ENCODE data around the gene FBN2.

The FBN2 gene

DNA sequence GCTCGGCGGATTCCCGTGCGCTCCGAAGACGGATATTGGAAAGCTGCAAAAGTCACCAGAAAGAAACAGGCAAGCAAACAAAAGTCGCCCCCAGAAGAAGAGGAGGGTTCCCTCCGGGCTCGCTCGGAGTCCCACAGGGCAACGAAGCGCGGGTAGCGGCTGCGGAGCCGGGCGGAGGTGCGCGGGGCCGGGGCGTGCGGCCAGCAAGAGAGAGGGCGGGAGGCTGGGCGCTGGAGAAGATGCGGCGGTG, at the start of gene FBN2:
Gene FBN2, minus strand, starts transcription at position 246 of the 250 bp plus-strand sequence. CDS start 642 bp downstream, outside the sequence.
- no peak for DNase-seq (ENCODE audit: low read depth in 2 of 2)

DNA sequence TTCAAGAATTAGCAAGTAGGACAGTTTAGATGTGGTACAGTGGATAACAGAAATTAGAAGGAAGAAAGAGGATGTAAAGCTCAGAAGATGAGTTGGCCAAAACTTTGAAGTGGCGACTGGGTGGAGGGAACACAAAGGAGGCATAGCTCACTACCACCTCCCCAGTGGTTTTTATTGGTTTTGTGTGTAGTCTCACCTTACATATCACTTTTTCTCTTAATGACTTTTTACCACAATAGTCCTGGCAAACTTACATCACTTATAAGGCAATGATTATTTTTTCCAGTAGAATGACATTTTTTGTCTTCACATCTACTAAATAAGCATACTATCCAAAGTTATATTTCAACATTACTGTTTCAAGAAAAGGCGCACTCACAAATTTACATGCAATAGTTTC, 49.2 kb upstream of the FBN2 start:
- DNase-seq (ENCODE audit: low read depth in 2 of 2), result no peak

DNA sequence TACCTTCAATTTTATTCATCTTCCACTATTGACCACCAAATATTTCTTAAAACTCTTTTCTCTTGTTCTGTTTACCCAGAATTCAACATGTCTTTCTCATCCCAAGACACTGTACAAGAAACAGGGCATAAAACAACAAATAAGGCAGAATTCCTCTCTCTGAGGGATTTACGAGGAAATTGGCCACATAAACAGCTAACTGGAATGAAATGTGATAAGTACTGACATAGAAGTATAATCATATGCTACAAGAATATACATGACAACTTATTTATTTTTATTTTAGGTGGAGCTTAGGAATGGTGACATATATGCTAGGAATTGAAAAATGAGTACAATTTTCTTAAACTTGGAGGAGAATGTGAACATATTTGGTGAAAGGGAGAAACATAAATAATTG, 48.8 kb upstream of the FBN2 start:
- DNase-seq (ENCODE audit: low read depth in 2 of 2), result no peak

DNA sequence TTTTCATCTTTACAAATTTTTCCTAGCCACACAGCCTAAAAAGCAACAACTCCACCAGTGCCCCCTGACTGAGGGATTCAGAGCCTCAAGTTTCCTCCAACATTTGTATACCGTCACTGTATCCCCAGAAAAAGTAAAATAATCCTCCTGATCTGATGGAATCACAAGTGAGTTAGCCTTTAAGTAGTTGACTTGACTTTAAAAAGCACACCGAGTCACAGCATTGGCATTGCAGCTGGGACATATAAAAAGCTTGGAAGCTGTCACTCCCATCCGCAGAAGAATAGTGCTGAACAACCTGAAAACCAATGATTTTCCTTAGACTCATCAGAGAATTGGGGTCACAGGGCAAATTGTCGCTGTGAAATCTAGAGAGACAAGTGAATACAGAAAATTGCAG, 41.6 kb upstream of the FBN2 start:
- DNase-seq (ENCODE audit: low read depth in 2 of 2), result no peak

DNA sequence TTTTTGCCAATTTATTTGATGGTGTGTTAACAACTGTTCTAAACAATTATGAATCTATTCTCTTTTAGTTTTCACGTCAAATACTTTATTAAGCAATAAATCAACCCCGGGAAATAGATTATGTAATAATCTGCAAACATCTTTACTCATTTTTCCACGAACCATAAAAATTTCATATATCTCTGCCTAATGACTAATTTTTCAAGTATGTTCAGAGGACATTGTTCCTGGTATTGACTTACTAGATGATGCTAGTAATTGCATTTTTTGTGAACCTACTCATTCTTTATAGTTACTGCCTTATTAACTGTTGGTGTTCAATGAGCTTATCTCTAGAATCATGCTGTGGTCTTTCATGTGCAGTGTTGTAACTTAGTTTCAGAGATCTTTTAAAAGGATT, 41.0 kb upstream of the FBN2 start:
- DNase-seq (ENCODE audit: low read depth in 2 of 2), result no peak

DNA sequence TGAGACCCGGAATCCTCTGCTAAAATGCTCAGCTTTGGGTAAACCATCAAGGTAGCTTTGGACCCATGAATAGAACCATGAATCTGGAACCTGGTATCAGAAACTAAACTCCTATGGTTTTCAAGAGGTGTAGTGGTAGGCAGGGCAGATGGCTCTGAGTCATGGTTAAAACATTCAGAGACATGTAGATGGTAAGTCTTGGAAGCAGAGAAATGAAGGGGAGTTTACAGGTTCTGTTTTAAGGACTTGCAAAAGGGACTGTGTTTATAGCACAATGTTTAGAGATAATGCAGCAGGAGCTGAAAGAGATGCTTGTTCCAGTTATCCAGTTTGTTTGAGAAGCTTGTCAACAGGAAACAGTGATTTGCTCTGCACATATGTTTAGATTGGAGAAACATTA, 36.0 kb upstream of the FBN2 start:
- no peak for DNase-seq (ENCODE audit: low read depth in 2 of 2)

DNA sequence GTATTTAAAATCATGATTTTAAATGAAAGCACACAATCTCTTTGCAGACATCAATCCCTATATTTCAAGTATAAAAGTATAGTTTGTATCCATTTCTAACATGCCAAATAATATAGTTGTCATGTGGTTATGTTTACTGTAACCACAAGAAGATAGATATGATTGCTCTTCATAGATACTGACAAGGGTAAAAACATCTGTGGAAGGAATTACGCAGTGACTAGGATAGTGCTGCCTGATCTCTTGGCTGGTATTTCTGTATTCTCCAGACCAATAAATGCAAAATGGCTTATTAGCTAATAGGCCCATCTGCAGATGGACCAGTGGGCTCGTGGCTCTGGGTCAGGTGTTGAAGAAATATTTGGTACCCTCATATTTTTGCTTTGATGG, 34.9 kb upstream of the FBN2 start:
- DNase-seq (ENCODE audit: low read depth in 2 of 2), result no peak

DNA sequence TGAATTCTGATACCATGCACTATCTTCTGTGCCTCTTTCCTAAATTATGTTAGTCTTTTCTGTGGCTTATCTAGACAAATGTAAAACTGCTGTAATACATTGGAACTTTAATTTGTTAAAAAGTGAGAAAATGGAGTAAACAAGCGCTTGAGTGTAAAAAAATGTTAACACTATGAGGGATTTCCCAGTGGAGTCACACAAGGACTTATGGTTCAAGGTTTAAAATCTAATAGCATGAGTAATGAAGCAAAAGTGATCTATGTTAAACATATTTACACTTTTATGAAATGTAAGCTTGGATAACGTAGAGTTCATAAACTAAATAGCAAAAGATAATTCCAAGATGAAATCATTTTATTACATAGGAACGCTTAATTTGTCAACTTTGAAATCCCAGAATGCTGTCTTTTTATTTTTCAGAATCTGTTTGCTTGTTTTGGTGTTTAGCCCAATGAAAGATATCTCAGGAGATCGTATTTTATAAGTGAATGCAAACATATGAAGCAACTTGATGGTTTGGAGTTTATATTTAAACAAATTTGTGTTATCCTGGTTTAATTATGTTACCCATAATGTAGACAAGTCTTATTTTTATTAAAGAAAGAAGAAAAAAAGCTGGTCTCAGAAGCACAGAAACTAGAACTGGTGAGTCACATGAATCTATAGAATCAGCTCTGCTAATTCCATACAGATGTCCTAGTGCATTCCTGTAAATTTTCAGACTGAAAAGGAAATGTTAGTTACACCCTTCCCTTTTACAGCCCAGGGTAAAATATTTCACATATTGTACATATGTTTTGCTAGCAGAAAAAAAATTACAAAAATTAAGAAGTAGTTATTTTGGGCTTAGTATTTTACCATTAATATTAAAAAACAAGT, 34.2 kb upstream of the FBN2 start:
- no peak for DNase-seq (ENCODE audit: low read depth in 2 of 2)

DNA sequence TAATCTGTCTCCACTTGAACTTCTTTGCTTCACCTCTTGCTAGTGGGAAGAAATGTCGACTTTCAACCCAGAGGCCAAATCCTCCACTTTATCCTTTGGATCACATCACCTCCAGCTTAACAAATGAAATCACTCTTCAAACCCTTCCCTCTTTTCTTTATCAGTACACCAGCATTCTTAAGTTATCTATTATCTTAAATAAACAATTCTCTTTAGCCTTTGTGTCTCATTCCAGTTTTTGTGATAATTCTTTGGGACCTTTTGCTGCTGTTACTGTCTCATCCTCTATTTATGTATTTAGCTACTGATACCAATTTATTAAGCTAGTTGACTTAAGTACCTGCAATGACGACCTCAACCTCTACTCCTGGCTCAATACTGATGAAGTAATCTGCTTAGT, 28.1 kb upstream of the FBN2 start:
- DNase-seq (ENCODE audit: low read depth in 2 of 2), result no peak

DNA sequence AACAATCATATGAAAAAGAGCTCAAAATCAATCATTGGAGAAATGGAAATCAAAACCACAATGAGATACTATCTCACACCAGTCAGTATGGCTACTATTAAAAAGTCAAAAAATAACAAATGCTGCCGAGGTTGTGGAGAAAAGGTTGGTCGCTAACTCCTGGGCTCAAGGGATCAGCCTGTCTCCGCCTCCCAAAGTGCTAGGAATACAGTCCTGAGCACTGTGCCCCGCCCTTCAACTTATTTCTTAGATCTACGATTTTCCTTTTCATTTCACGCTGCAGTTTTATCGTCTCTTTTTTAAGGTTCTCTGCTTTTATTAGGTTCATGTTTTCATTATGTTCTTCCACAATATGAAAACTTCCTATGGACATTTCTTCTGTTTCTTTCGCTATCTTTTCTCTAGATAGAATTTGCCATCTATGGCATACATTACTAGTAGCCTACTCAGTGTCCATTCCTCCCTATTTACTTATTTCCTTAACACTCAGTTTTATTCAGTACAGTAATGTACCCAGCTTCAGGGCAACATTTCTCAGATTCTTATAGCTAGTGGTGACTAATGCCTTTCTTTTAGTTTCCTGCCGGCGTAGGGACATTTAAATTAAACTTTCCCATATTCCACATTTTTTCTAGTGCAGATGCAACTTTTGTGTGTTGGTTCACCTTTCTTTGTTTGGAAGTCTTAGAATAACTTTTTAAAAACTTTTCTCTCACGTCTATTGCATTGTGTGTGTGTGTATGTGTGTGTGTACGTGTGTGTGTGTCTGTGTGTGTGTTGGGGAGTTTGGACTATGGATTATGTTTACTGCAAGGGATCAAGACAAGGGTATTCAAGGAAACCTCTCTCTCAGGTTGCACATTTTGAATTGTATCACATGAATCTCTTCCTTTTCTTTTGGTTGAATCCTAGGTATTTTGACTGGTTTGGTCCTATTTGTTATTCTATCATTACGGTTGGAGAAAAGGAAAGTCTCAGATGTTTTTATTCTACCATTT, 21.6 kb upstream of the FBN2 start:
- no peak for DNase-seq (ENCODE audit: low read depth in 2 of 2)

DNA sequence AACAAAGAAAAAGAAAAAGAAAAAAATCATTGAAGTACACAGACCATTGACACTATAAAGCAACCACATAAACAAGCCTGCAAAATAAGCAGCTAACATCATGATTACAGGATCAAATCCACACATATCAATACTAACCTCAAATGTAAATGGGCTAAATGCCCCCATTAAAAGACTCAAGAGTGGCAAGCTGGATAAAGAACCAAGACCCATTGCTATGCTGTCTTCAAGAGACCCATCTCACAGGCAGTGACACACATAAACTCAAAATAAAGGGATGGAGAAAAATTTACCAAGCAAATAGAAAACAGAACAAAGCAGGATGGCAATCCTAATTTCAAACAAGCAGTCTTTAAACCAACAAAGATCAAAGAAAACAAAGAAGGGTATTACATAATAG, 15.7 kb upstream of the FBN2 start:
- DNase-seq (ENCODE audit: low read depth in 2 of 2), result no peak

DNA sequence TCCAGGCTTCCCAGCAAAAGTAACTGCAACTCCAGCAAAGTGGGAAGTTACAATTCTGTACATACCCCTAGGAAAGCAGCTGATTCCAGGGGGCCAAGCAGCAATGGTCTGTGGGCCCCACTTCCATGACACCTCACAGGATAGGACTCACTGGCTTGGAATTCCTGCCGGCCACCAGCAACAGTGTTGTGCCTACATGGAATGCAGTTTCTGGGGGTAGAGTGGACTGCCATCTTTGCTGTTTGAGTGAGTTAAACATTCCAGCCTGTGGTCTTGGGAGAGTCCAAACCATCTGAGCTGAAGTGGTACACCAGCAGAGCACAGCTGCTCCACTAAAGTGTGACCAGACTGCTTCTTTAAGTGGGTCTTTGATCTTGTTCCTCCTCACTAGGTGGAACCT, 13.4 kb upstream of the FBN2 start:
- no peak for DNase-seq (ENCODE audit: low read depth in 2 of 2)

DNA sequence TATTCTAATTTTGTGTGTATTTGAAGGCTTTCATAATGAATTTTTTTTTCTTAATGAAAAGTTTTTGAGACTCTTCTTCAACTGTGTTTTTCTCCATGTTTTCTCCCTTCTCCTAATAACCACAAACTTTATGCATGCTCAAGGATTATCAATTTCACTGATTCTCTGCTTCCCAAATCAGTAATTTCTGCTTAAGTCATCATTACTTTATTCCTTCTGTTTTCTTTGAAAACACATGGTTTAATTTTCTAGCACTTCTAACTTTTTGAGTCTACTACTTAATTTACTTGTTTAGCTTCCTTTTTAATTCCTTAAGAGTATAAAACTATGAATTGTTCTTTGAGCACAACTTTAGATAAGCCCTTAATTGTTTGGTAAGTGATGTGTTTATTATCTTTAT, 11.5 kb upstream of the FBN2 start:
- no peak for DNase-seq (ENCODE audit: low read depth in 2 of 2)

DNA sequence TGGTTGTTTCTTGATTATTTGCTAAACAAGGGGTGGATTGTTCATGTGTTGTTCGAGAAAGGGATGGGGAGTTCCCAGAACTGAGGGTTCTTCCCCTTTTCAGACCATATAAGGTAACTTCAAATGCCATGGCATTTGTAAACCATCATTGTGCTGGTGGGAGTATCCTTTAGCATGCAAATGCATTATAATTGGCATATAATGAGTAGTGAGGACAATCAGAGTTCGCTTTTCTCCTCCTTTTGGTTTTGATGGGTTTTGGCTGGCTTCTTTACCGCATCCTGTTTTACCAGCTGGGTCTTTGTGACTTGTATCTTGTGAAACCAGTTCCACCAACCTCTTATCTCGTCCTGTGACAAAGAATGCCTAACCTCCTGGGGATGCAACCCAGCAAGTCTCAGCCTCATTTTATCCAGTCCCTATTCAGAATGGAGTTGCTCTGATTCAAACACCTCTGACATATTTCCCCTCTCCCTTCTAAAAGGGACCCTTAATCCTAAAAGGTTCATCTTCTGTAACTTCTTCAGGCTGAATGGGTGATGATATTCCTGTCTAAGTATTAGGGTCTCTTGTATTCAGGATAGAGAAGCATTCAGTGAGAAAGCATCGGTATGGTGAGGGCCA, 8.7 kb upstream of the FBN2 start:
- DNase-seq (ENCODE audit: low read depth in 2 of 2), result no peak

DNA sequence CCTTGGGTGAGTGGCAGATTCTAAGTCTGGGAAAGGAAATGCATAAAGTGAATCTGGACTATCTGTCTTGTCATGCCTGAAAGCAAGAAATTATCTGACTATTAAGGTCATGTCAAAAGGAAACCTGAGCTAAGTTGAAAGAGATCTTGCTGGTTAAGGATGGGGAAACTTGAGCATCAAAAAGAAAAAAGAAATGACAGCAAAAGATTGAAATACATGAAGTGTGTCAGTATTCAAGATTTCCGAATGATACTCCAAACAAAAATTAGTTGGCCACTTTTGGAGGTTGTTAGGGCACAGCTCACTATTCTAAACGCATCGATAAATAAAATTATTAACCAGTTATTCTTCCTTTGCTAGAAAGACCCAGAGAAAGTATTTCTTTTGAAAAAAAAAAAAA, 3.3 kb upstream of the FBN2 start:
- DNase-seq (ENCODE audit: low read depth in 2 of 2), result no peak

DNA sequence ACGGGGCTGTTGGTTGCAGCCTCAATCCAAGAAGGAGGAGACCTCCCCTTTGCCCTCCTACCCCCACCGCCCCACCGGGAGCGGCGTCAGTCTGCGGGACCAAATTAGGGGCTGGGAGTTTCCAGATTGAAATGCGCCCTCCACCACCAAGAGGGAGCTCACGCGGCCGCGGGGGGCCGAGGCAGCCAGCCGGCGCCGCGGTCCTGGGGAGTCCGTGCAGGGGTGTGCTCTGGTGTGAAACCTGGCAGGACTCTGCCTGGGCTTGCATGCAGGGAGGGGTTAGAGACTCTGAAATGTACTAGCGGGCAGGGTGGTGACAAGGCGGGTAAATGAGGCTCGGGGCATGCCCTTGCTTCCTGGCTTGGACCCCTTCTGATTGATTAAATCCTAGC, 989 bp upstream of the FBN2 start:
- DNase-seq (ENCODE audit: low read depth in 2 of 2), result no peak

DNA sequence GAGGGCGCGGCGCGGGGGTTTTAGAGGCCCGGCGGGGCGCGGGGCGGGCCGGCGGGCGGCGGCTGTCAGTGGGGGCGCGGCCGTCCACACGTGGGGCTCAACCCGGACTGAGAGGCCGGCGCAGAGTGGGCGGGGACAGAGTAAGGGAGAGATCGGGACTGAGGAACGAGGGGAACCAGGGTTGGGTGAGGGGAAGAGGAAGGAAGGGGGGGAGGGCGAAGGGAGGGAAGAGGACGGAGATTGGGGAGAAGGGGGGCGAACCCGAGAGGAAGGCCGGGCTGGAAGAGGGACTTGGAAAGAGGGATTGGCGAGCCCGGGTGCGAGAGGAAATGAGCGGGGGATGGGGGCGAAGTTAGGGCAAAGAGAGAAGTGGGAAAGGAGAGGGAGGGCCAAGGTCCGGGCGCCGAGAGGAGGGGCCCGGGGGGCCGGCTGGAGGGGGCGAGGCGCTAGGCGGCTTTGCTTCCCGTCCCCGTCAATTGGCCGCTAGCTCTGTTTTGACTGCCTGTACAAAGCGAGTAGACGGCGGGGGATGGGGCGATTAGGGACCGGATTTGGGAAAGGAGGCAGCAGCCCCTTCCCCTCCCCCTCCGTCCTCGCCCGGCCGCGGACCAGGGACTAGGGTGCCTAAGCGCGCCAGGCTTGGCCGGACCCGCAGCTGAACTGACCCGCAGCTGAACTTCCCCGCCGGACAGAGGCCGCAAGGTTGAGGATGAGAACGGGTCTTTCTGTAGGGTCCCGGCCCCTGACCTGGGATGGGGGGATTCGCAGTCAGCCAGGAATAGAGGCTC, 399 bp upstream of the FBN2 start:
- no peak for DNase-seq (ENCODE audit: low read depth in 2 of 2)

DNA sequence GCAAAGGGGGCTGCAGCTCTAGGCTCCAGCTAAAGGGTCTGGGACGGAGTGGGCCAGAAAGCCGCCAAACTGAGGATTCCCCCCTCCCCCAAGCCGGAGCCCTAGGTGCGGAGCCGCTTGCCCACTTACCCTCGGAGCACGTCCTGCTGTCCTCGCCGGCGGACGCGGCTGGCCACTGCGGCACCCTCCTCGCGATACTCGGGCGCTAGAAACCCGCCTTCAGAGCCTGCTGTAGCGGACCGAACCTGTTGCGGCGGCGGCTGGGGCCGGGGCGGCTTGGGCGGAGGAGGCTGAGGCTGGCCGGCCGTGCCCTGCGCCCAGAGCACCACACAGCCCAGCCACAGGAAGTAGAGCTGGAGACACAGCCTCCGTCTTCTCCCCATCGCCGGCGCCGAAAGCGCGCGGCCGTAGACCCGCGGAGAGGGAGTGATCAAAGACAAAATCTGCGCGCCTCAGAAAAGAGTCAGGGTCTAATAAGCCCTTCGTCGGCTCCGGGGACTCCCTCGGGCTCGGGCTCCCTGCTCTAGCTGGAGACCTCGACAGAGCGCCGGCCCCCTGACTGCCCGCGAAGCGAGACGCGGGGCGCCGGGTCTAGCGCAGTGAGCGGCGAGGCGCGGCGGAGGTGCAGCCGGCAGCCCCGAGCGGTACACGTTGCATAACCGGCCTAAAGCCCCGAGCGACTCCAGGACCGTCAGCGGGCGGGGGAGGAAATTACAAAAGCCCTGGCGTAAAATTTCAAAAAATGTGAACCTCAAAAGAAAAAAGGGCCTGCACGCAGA, 635 bp downstream of the FBN2 start:
- no peak for DNase-seq (ENCODE audit: low read depth in 2 of 2)

DNA sequence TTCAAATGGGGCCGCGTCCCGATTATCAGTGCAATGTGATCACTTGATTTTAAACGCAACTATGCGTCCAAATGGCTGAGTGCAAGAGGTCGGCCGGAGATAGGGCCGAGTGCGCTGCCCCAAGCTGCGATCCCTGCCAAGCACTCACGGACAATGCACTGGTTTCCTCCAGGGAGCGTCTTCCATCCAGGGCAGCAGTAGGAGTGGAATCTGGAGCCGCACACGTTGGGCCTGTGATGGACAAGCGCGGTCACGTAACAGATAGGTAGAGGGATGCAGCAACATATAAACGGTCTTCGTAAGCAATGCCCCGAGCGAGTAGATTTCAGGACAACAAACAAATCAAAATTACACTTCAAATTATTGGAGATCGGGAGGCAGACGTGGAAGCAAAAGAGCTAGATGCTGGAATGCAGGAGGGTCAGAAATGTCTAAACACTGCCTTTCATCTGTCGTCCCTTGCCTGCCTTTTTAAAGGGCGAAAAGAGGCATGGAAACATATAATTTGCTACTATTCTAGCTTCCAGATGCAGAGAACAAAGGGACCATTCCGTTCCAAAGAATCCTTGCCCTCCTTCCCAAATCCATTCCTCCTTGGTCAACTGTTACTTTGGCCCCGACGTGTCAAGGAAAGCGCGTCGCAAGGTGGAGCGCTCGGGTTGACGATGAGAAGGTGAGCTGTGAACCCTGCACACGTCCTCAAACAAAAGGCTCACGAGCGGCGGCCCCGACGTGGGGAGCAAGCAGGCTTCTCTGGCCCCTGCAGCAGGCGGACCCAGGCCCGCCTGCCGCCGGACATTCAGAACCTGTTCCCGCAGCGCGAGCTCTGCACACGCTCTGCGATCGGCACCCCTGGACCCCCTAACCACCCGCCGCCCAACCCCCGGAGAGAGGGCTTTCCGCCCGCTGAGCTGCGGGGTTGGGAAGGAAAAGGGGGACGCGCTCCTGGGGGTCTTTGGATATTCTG, 1.5 kb downstream of the FBN2 start:
- no peak for DNase-seq (ENCODE audit: low read depth in 2 of 2)

DNA sequence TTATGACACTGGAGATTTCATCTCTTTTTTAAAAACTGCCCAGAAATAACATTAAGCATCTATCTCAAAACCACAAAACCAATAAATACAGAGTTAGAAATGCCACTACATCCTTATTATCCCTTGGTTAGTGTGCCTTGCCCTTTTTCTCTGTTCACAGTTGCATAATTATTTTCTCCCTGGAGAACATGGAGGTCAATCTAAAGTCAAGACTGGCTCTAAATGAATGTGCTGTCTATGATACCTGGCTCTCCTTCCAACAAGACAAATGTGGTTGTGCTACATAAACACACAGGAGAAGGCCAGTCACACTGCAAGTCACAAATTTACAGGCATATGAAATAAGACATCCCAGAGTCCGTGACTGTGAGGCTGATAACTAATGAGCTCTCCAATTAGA, 2.8 kb downstream of the FBN2 start:
- DNase-seq (ENCODE audit: low read depth in 2 of 2), result no peak
